Left ventricle myocardium inferior (tissue), 1 donor: Measurements from ENCODE around the gene BGN. TPM values are rescaled to one million over a fixed set of nuclear protein-coding genes. Genes with fewer than 3 reads are reported as not detected.
A peak's percentile ranks its signal among the peaks of the same experiment; 100 is the strongest.

ENCODE experiments used
- DNase-seq: peaks from one replicate; pipeline ENCODE4 v3.0.0-alpha.2; 2020
- H3K27ac ChIP-seq: fragments of 200-600 bp; replicated peaks from 2 replicates; pipeline ENCODE4 v1.8.0; 2021
- H3K27me3 ChIP-seq: fragments of 200-600 bp; 2 replicates; pipeline ENCODE4 v1.8.0; 2021; ENCODE audit warnings: low read depth
- H3K36me3 ChIP-seq: fragments of 200-600 bp; 2 replicates; pipeline ENCODE4 v1.8.0; 2021
- H3K4me1 ChIP-seq: fragments of 200-600 bp; 2 replicates; pipeline ENCODE4 v1.8.0; 2021
- H3K4me3 ChIP-seq: fragments of 200-600 bp; 2 replicates; pipeline ENCODE4 v1.8.0; 2021; ENCODE audit warnings: mild to moderate bottlenecking, moderate library complexity
- H3K9me3 ChIP-seq: fragments of 200-600 bp; replicated peaks from 2 replicates; pipeline ENCODE4 v1.8.0; 2021
- CTCF ChIP-seq: fragments of 200-600 bp; IDR thresholded peaks from 2 replicates; pipeline ENCODE4 v1.8.0; 2021; ENCODE audit warnings: antibody characterized with exemption, mild to moderate bottlenecking, borderline replicate concordance
- intact Hi-C: fragments of 100-400 bp; cut with micrococcal nuclease; formaldehyde crosslinking; loops from one replicate; pipeline ENCODE4 v1.11.0; 2022
- total RNA-seq: library from RNA; stranded (reverse); fragmentation: NEBNext Ultra II Directional; extraction: Animal tissue kit (Norgen Biotek cat#: 25700); gene quantifications from one replicate; pipeline ENCODE4 v1.2.1, GENCODE V29; 2021
- donor health status: DM: no; HTN: yes; CAD: no; lungs with severe emphysema.

The BGN gene
- total RNA-seq, 1 donor from 2014 or later = 84.3 TPM

GRCh38 chrX:153474718-153475117 is 20.1 kb upstream of the BGN start:
- Histone ChIP-seq H3K27me3 (no peaks in the 10 kb centered on the region), H3K9me3 (no peaks in the 10 kb centered on the region), H3K4me1 (peaks cover 33% of the 10 kb centered on the region), H3K36me3 (no peaks in the 10 kb centered on the region), H3K4me3 (peak overlapping the region; percentile 49), H3K27ac (peak overlapping the region; percentile 76)
- peak; percentile 71 for DNase-seq
- intact Hi-C loops = no loop called here
- no peak for TF ChIP-seq CTCF

GRCh38 chrX:153475271-153475670 is 19.5 kb upstream of the BGN start:
- no peaks in the 10 kb centered on the region for H3K27me3 ChIP-seq
- no peaks in the 10 kb centered on the region for H3K36me3 ChIP-seq
- H3K27ac ChIP-seq = peak overlapping the region; percentile 76
- H3K4me3 ChIP-seq = peak overlapping the region; percentile 49
- no peak for DNase-seq
- intact Hi-C loops = no loop called here
- no peak for TF ChIP-seq CTCF
- H3K9me3 ChIP-seq = no peaks in the 10 kb centered on the region
- peaks cover 28% of the 10 kb centered on the region for H3K4me1 ChIP-seq

- TF ChIP-seq CTCF = no peak
- Histone ChIP-seq H3K4me3 (no peak overlapping the region), H3K27ac (peak overlapping the region; percentile 76), H3K4me1 (peaks cover 28% of the 10 kb centered on the region), H3K9me3 (no peaks in the 10 kb centered on the region), H3K27me3 (no peaks in the 10 kb centered on the region), H3K36me3 (no peaks in the 10 kb centered on the region)
- intact Hi-C loops = no loop called here
- no peak for DNase-seq
These were observed 19.0 kb upstream of the BGN start for GRCh38 chrX:153475751-153476281.

GRCh38 chrX:153476666-153477363 is 18.0 kb upstream of the BGN start:
- TF ChIP-seq CTCF = no peak
- Histone ChIP-seq H3K4me1 (peaks cover 25% of the 10 kb centered on the region), H3K27me3 (no peaks in the 10 kb centered on the region), H3K27ac (peak overlapping the region; percentile 76), H3K4me3 (no peak overlapping the region), H3K9me3 (no peaks in the 10 kb centered on the region), H3K36me3 (no peaks in the 10 kb centered on the region)
- DNase-seq = peak; percentile 59
- intact Hi-C loops = no loop called here

- Histone ChIP-seq H3K27ac (peak overlapping the region; percentile 76), H3K36me3 (no peaks in the 10 kb centered on the region), H3K4me3 (no peak overlapping the region), H3K27me3 (no peaks in the 10 kb centered on the region), H3K4me1 (peaks cover 25% of the 10 kb centered on the region), H3K9me3 (no peaks in the 10 kb centered on the region)
- TF ChIP-seq CTCF = no peak
- no peak for DNase-seq
- intact Hi-C loops = no loop called here
These were observed 17.4 kb upstream of the BGN start for GRCh38 chrX:153477364-153477857.
